GM21515 (cell line): Measurements from ENCODE around the gene APC.

Experiments
- ATAC-seq: cut with Tn5 transposase; IDR thresholded peaks from one replicate; pipeline ENCODE4 v1.9.1; 2021; ENCODE audit not compliant: unreplicated experiment

APC gene

DNA sequence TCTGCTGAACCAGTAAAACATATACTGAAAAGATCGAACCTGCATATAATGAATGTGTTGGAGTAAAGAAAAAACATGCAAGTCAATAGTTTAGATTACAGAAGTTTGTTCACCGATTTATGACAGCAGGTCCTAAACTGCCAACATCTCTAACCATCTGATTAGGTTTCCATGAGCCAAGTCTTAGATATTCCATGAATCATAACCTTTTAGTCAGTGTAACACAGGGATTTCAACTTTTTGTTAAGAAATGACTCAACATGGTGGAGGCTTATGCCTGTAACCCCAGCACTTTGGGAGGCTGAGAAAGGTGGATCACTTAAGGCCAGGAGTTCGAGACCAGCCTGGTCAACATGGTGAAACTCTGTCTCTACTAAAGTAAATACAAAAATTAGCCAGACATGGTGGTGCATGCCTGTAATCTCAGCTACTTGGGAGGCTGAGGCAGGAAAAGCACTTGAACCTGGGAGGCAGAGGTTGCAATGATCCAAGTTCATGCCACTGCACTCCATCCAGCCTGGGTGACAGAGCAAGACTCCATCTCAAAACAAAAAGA, 38.7 kb downstream of the APC start:
- ATAC-seq: no peak

GRCh38 chr5:112779531-112779930, 41.8 kb downstream of the APC start:
- no peak for ATAC-seq

DNA sequence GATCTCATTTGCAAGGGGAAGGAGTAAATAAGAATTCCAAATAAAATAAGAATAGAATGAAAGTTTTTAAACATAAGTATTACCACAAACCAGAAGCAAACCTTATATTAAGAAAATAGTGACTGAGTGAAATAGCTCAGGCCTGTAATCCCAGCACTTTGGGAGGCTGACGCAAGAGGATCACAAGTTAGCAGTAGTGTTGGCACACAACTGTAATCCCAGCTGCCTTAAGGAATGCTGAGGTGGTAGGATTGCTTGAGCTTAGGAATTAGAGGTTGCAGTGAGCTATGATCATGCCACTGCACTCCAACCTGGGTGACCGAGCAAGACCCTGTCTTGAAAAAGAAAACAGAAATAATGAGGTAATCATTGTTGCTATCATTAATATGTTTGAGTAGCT, 47.0 kb downstream of the APC start:
- no peak for ATAC-seq

GRCh38 chr5:112787261-112787660, 49.6 kb downstream of the APC start:
- no peak for ATAC-seq

DNA sequence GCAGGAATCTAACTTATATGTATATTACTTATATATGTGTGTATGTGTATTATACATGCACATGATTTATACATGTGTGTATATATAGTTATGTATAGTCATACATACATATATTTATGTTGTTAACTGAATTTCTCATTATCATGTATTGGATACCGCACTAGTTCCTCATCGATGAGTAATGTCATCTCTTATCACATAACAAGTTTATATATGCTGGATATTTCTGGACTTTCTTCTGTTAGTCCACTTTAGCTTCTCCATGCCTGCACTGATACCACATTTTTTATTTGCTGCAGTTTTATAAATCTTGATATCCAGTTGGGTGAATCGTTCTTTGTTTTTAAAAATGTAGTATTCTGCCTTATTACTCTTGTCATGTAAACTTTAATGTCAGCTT, 50.2 kb downstream of the APC start:
- no peak for ATAC-seq

DNA sequence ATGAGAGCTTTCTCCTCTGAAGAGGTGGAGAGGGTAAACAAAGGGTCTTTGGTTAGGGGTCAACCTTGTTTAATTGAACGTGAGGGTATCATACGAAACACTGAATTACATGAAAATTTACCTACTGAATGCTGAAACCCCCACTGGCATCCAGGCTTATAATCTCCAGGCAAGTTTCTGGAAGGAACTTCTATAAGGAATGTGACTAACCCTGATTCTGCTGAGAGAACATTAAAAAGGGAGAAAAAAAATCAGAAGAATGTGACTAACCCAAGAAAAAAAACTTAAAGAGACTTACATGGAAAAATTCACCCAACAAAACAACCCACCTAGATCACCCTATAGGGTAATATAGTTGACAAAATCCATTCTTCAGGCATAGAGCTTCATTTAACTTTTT, 55.5 kb downstream of the APC start:
- ATAC-seq: no peak

- ATAC-seq: no peak
Measured at GRCh38 chr5:112794410-112794809, 56.7 kb downstream of the APC start.

DNA sequence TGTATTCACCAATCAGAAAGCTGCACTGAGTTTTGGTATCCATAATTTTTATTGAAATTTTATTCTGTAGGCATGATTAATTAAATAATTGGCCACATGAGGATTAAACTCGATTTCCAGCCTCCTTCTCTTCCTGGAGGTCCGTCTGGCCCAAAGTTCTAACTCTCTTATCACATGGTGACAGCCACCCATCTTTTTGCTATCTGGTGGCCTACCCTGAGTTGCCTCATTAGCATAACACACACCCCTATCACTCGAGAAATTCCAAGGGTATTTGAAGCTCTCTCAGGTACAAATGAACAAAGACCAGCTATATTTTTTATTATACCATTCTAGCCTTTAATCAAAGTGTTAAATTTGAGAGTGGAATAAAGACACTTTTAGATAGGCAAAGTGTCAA, 57.7 kb downstream of the APC start:
- no peak for ATAC-seq

GRCh38 chr5:112795944-112796678, 58.4 kb downstream of the APC start:
- ATAC-seq: no peak

DNA sequence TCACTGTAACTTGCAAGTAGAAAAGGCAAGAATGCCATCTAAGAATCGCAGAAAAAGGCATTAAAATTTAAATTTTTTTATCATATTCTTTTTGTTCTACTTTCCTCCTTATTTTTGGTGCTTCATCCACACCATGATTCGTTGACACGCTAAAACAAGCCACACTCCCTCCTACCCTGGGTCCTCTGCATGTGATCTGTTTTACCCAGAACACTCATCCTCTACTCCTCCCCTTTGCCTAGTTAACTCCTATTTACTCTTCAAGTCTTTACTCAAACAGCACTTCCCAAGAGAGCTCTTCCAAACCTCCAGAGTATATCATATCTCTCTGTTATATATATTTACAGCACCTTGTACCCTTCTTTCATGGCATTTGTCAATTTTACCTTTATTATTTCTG, 62.0 kb downstream of the APC start:
- ATAC-seq: no peak

DNA sequence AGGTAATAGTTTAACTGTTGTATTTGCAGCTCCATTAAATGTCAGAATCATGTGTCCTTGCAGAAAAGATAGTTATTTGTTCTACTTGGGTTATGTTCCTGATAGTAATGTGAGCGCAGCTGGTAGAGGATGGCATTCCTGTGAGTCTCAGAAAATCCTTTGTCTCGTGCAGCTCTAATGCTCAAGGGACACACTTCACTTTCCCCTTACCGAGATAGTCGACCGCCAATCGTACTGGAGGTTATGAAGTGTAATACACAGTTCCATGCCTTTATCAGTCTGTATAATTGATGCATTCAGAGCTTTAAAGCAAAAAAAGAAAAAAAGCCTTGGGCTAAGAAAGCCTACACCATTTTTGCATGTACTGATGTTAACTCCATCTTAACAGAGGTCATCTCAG, 63.2 kb downstream of the APC start:
- no peak for ATAC-seq

- no peak for ATAC-seq
Measured at GRCh38 chr5:112811023-112811422, 73.3 kb downstream of the APC start.

DNA sequence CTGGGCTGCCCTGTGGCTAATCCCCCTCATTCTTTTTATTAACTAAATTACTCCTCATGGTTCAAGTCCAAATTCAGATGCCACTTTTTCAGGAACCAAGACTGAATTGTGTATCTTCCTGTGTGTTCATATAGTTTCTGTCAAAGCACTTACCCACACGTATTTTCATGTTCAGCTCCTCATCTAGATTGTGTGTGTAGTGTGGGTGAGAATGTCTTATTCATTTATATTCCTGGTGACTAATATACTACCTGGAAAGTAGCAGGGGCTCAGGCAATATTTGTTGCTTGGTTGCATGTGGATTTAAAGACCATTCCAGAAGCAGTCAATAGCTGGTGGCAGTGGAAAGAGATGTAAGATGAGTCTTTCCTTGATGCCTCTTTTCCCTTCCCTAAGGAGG, 74.9 kb downstream of the APC start:
- ATAC-seq: no peak

DNA sequence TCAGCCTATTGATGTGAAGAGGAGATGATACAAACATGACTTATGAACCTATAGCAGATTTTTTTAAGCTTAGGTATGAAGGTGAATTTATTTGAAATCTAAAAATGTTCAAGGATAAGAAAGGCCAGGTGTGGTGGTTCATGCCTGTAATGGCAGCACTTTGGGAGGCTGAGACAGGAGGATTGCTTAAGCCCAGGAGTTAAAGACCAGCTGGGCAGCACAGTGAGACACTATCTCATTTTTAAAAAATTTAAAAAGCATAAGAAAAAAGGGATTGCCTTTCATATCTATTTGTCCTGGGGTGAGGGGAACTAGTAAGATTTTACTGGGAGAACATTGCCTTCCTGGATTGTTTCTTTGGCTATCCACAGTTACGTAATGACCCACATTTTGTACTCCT, 82.6 kb downstream of the APC start:
- ATAC-seq: no peak

DNA sequence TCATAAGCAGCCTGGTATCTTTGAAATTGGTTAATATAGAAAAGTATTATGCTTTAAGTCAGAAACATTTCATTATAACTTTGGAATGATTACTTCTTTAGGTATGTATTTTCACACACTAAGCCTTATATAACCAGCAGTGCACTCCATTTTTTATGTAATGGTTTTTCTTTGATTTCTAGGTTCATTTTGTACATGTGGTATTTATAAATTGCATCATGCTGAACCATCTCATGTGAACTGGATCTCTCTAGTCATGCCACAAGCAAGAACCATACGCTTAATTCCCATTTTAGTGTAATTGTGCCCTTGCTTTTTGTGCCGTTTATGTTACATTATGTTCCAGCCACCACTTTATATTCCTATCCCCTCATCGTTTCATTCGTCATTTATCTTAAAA, 84.8 kb downstream of the APC start:
- no peak for ATAC-seq

GRCh38 chr5:112823181-112823580, 85.5 kb downstream of the APC start:
- ATAC-seq: no peak

DNA sequence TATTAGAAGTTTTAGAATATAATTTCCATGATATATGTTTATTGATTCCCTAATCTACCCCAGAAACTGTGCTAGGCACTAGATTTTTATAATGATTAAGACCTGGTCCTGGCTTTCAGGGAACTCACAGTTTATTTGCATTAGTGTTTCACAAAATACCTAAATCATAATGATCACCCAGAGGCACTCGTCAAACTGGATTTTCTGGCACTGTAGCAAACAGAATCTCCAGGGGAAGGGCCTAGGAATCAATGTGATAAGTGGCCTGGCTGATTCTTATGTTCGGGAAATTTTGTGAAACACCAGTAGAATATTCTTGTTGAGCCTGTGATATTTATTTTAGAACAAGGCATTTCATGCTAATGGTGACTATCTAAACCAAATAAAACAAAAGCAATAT, 86.0 kb downstream of the APC start:
- no peak for ATAC-seq

DNA sequence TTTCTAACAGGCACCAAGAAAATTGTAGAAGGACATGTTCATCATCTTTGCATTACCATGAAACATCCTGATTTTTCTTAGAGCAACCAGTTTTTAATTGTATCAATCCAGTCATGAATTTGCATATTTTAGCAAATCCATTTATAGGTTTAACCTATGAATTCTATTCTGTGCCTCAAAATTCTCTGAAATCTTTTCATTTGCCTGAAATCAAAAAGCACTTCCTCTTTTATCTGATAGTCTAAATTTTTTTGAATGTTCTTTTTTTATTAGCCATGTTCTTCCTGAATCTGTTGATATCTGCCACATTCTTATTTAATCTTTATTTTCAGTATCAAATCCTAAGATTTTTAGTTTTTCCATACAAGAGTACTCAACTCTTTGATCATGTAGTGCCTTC, 86.5 kb downstream of the APC start:
- no peak for ATAC-seq

DNA sequence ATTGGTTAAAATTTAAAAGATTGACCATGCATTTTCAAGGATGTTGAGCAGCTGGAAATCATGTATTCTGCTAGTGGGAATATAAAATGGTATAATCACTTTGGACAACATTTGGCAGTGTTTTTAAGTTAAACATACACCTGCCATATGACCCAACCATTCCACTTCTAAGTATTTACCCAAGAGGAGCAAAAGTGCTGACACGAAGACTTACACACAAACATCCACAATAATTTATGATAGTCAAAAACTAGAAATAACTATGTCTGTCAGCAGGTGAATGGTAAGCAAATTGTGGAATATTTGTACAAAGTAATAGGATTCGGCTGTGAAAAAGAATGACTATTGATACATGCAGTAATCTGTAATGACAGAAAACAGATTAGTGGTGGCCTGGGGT, 92.7 kb downstream of the APC start:
- ATAC-seq: no peak

DNA sequence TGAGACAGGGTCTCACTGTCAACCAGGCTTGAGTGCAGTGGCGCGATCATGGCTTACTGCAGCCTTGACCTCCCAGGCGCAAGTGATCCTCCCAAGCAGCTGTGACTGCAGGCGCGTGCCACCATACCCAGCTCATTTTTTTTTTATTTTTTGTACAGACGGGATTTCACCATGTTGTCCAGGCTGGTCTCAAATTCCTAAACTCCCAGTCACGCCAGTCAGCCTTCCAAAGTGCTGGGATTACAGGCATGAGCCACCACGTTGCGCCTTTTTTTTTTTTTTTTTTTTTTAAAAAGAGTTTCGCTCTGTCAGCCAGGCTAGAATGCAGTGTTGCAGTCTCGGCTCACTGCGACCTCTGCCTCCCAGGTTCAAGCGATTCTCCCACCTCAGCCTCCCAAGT, 96.3 kb downstream of the APC start:
- ATAC-seq: no peak

- ATAC-seq: no peak
Measured at GRCh38 chr5:112844489-112844888, 106.8 kb downstream of the APC start.

DNA sequence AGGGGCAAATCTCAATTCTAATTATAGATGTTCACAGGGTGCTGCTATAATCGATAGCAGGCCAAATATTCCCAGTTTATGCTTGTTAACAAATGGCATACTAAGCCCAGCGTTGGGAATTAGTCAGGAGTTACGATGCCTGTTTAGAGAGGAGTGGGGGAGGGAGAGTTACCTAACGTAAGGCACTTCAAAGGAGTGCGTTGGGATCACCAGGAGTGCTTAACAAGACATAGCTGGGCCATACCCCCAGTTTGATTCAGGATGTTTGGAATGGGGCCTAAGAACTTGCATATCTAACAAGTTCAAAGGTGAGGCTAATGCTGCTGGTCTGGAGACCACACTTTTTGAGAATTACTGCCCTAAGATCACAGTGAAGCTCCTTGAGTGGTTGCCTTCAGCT, 108.9 kb downstream of the APC start:
- ATAC-seq: no peak

DNA sequence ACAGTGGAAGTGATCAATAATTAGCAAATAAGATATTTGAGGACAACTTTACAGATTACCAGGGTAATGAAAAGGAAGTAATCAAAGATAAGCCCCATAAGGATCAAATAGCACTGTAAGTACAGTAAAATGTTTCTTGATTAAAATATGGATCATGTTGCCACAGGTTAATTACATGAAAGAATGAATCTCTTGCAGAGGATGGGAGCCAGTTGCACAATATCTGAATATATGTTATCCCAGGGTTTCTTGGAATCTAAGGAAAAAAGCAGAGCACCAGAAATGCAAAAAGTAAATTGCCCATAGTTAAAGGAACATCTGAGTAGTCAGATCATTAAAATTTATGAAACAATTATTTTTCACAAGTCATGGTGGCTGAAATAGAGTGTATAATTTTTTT, 109.6 kb downstream of the APC start:
- ATAC-seq: no peak
